WTC11 (cell line): ENCODE results near the gene CD160. TPM values are rescaled to one million over a fixed set of nuclear protein-coding genes. Genes with fewer than 3 reads are reported as not detected.

Experiments used
- ATAC-seq: fragments of 200-7000 bp; cut with Tn5 transposase; 2 replicates; pipeline ENCODE4 v1.10.0; 2021; ENCODE audit warnings: mild to moderate bottlenecking, moderate library complexity
- CTCF ChIA-PET: fragments of 300-600 bp; sonication (Branson Sonifier 250); formaldehyde crosslinking; loops from one replicate; lab custom pipeline; 2021; ENCODE audit warnings: antibody characterized with exemption; lab: Charles Lee
- POLR2A ChIA-PET: fragments of 350-600 bp; sonication (Branson Sonifier 250); formaldehyde crosslinking; loops from one replicate; lab custom pipeline; 2021; ENCODE audit warnings: antibody characterized with exemption; lab: Charles Lee
- DNase-seq: peaks from one replicate; pipeline ENCODE4 v3.0.0; 2021; ENCODE audit warnings: low spot score
- H3K27ac Mint-ChIP-seq: 2 replicates; pipeline ENCODE4 v1.8.0; 2021; ENCODE audit warnings: mixed read lengths
- H3K27me3 Mint-ChIP-seq: 2 replicates; pipeline ENCODE4 v1.8.0; 2021; ENCODE audit warnings: low read depth, mild to moderate bottlenecking, moderate library complexity, mixed read lengths
- H3K36me3 Mint-ChIP-seq: 2 replicates; pipeline ENCODE4 v1.8.0; 2021; ENCODE audit warnings: mixed read lengths
- H3K4me1 Mint-ChIP-seq: 2 replicates; pipeline ENCODE4 v1.8.0; 2022; ENCODE audit warnings: mixed read lengths
- H3K4me3 Mint-ChIP-seq: 2 replicates; pipeline ENCODE4 v1.8.0; 2021; ENCODE audit warnings: mild to moderate bottlenecking, moderate library complexity, mixed read lengths
- H3K9me3 Mint-ChIP-seq: 2 replicates; pipeline ENCODE4 v1.8.0; 2021; ENCODE audit warnings: mixed read lengths
- CBFB ChIP-seq: sonication (generic); formaldehyde crosslinking; IDR thresholded peaks from 2 replicates; pipeline ENCODE4 v1.8.1; 2022; ENCODE audit warnings: mild to moderate bottlenecking, low read depth, missing genetic modification reagents
- E2F1 ChIP-seq: sonication (generic); formaldehyde crosslinking; IDR thresholded peaks from 2 replicates; pipeline ENCODE4 v1.8.0; 2022; ENCODE audit warnings: mild to moderate bottlenecking, missing genetic modification reagents
- EMX1 ChIP-seq: fragments of 250-450 bp; sonication (Bioruptor Pico); IDR thresholded peaks from 2 replicates; pipeline ENCODE4 v1.8.0; 2021; ENCODE audit warnings: mild to moderate bottlenecking
- JAZF1 ChIP-seq: fragments of 250-450 bp; sonication (Bioruptor Pico); IDR thresholded peaks from 2 replicates; pipeline ENCODE4 v1.9.0; 2021; ENCODE audit warnings: moderate library complexity, mild to moderate bottlenecking, inconsistent platforms
- NFYB ChIP-seq: sonication (generic); formaldehyde crosslinking; conservative IDR thresholded peaks from 2 replicates; pipeline ENCODE4 v1.8.0; 2022; ENCODE audit warnings: low read depth, missing genetic modification reagents
- NR1H2 ChIP-seq: sonication (generic); formaldehyde crosslinking; IDR thresholded peaks from 2 replicates; pipeline ENCODE4 v1.9.0; 2021; ENCODE audit warnings: mild to moderate bottlenecking, moderate library complexity, missing genetic modification reagents
- RORB ChIP-seq: fragments of 250-450 bp; sonication (Bioruptor Pico); IDR thresholded peaks from 2 replicates; pipeline ENCODE4 v1.9.0; 2021; ENCODE audit warnings: mild to moderate bottlenecking
- SMAD3 ChIP-seq: sonication (generic); formaldehyde crosslinking; IDR thresholded peaks from 2 replicates; pipeline ENCODE4 v1.8.0; 2022; ENCODE audit warnings: missing genetic modification reagents, mild to moderate bottlenecking, borderline replicate concordance
- SMAD4 ChIP-seq: sonication (generic); formaldehyde crosslinking; IDR thresholded peaks from 2 replicates; pipeline ENCODE4 v1.8.0; 2022; ENCODE audit warnings: mild to moderate bottlenecking, missing genetic modification reagents
- TCF7 ChIP-seq: sonication (generic); formaldehyde crosslinking; IDR thresholded peaks from 2 replicates; pipeline ENCODE4 v1.8.0; 2022; ENCODE audit warnings: mild to moderate bottlenecking, low read depth, missing genetic modification reagents, moderate library complexity
- TEAD4 ChIP-seq: sonication (generic); formaldehyde crosslinking; IDR thresholded peaks from 2 replicates; pipeline ENCODE4 v1.8.0; 2022; ENCODE audit warnings: mild to moderate bottlenecking, missing genetic modification reagents
- ZNF121 ChIP-seq: sonication (generic); formaldehyde crosslinking; IDR thresholded peaks from 2 replicates; pipeline ENCODE4 v1.8.0; 2023; ENCODE audit warnings: missing genetic modification reagents
- ZNF232 ChIP-seq: sonication (generic); formaldehyde crosslinking; IDR thresholded peaks from 2 replicates; pipeline ENCODE4 v1.8.0; 2022; ENCODE audit warnings: mild to moderate bottlenecking, missing genetic modification reagents
- ZNF416 ChIP-seq: fragments of 250-450 bp; sonication (Bioruptor Pico); IDR thresholded peaks from 2 replicates; pipeline ENCODE4 v1.9.0; 2021; ENCODE audit warnings: mild to moderate bottlenecking, inconsistent platforms
- ZNF423 ChIP-seq: fragments of 250-450 bp; sonication (Bioruptor Pico); IDR thresholded peaks from 2 replicates; pipeline ENCODE4 v2.1.2; 2022; ENCODE audit warnings: mild to moderate bottlenecking, moderate library complexity
- ZNF671 ChIP-seq: fragments of 250-450 bp; sonication (Bioruptor Pico); IDR thresholded peaks from 2 replicates; pipeline ENCODE4 v1.8.0; 2021; ENCODE audit warnings: mild to moderate bottlenecking
- total RNA-seq: library from RNA; stranded (reverse); gene quantifications from 3 replicates; pipeline ENCODE4 v1.2.3, GENCODE V29; 2021
- TF ChIP-seq, protein P1 (sequence below): sonication (generic); formaldehyde crosslinking; IDR thresholded peaks from 2 replicates; pipeline ENCODE4 v1.8.0; 2022; ENCODE audit warnings: missing genetic modification reagents
- TF ChIP-seq, protein P2 (sequence below): sonication (generic); formaldehyde crosslinking; IDR thresholded peaks from 2 replicates; pipeline ENCODE4 v1.8.1; 2022; ENCODE audit warnings: low read depth, missing genetic modification reagents, borderline replicate concordance
- TF ChIP-seq, protein P3 (sequence below): sonication (generic); formaldehyde crosslinking; conservative IDR thresholded peaks from 2 replicates; pipeline ENCODE4 v1.8.1; 2022; ENCODE audit warnings: mild to moderate bottlenecking, missing genetic modification reagents
- TF ChIP-seq, protein P4 (sequence below): sonication (generic); formaldehyde crosslinking; IDR thresholded peaks from 2 replicates; pipeline ENCODE4 v1.8.0; 2023; ENCODE audit warnings: missing genetic modification reagents

CD160 gene
- total RNA-seq, 1 experiment from 2014 or later = not detected

DNA sequence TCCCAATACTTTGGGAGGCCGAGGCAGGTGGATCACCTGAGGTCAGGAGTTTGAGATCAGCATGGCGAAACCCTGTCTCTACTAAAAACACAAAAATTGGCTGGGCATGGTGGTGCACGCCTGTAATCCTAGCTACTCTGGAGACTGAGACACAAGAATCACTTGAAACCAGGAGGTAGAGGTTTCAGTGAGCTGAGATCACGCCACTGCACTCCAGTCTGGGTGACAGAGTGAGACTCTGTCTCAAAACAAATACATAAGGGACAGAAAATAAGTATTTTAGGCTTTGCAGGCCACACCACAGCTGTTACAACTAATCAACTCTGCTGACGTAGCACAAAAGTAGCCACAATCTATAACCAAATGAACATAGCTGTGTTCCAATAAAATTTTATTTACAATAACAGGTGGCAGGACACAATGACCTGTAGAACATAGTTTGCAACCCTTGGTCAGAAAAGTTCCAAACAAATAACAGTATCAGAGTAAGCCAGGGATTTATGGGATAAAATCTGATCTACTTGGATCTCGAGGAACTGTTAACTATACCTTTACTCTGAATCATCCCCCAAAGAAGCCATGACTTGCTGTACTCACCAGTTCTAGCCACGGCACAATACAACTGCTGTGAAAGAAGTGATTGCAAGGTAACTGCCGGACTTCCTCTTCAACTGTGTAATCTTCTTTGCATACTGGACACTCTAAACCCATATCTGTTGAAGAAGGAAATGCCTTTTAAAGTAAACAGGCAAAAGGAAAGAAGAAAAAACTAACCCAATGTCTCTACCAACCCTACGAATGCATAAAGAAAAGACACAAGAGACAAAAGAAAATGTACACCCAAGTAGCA lies 28.3 kb downstream of the CD160 start (continued):
- TF ChIP-seq, protein P1, sequence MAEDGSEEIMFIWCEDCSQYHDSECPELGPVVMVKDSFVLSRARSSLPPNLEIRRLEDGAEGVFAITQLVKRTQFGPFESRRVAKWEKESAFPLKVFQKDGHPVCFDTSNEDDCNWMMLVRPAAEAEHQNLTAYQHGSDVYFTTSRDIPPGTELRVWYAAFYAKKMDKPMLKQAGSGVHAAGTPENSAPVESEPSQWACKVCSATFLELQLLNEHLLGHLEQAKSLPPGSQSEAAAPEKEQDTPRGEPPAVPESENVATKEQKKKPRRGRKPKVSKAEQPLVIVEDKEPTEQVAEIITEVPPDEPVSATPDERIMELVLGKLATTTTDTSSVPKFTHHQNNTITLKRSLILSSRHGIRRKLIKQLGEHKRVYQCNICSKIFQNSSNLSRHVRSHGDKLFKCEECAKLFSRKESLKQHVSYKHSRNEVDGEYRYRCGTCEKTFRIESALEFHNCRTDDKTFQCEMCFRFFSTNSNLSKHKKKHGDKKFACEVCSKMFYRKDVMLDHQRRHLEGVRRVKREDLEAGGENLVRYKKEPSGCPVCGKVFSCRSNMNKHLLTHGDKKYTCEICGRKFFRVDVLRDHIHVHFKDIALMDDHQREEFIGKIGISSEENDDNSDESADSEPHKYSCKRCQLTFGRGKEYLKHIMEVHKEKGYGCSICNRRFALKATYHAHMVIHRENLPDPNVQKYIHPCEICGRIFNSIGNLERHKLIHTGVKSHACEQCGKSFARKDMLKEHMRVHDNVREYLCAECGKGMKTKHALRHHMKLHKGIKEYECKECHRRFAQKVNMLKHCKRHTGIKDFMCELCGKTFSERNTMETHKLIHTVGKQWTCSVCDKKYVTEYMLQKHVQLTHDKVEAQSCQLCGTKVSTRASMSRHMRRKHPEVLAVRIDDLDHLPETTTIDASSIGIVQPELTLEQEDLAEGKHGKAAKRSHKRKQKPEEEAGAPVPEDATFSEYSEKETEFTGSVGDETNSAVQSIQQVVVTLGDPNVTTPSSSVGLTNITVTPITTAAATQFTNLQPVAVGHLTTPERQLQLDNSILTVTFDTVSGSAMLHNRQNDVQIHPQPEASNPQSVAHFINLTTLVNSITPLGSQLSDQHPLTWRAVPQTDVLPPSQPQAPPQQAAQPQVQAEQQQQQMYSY = no peak
- TF ChIP-seq TCF7 (CRISPR knock-in tag) = no peak
- TF ChIP-seq, protein P2, sequence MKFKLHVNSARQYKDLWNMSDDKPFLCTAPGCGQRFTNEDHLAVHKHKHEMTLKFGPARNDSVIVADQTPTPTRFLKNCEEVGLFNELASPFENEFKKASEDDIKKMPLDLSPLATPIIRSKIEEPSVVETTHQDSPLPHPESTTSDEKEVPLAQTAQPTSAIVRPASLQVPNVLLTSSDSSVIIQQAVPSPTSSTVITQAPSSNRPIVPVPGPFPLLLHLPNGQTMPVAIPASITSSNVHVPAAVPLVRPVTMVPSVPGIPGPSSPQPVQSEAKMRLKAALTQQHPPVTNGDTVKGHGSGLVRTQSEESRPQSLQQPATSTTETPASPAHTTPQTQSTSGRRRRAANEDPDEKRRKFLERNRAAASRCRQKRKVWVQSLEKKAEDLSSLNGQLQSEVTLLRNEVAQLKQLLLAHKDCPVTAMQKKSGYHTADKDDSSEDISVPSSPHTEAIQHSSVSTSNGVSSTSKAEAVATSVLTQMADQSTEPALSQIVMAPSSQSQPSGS (CRISPR knock-in tag) = no peak
- TF ChIP-seq ZNF671 = no peak

GRCh38 chr1:145750426-145750825 lies 31.1 kb downstream of the CD160 start:
- H3K9me3 Mint-ChIP-seq = no peaks in the 10 kb centered on the region
- TF ChIP-seq, protein P3, sequence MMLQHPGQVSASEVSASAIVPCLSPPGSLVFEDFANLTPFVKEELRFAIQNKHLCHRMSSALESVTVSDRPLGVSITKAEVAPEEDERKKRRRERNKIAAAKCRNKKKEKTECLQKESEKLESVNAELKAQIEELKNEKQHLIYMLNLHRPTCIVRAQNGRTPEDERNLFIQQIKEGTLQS (CRISPR knock-in tag) = no peak
- TF ChIP-seq ZNF416 = no peak
- TF ChIP-seq NFYB (CRISPR knock-in tag) = no peak
- TF ChIP-seq ZNF671 = no peak
- TF ChIP-seq ZNF232 = no peak
- CTCF ChIA-PET = no interaction called here

GRCh38 chr1:145751491-145752037 lies 32.3 kb downstream of the CD160 start:
- H3K36me3 Mint-ChIP-seq = peaks cover 5% of the 10 kb centered on the region; the same call in 1 of the 2 replicates
- ChIA-PET POLR2A (no interaction called here), CTCF (no interaction called here)
- H3K27ac Mint-ChIP-seq = no peak overlapping the region
- no peak overlapping the region for H3K4me3 Mint-ChIP-seq
- ATAC-seq (no peak), DNase-seq (no peak)
- H3K9me3 Mint-ChIP-seq = no peaks in the 10 kb centered on the region
- TF ChIP-seq TEAD4 (no peak), NR1H2 (CRISPR knock-in tag) (no peak), RORB (CRISPR knock-in tag) (no peak), EMX1 (CRISPR knock-in tag) (no peak), E2F1 (CRISPR knock-in tag) (no peak), SMAD3 (CRISPR knock-in tag) (no peak), CBFB (CRISPR knock-in tag) (no peak), ZNF423 (no peak), ZNF416 (no peak), SMAD4 (CRISPR knock-in tag) (no peak), JAZF1 (no peak), ZNF121 (CRISPR knock-in tag) (no peak)
- TF ChIP-seq, protein P4, sequence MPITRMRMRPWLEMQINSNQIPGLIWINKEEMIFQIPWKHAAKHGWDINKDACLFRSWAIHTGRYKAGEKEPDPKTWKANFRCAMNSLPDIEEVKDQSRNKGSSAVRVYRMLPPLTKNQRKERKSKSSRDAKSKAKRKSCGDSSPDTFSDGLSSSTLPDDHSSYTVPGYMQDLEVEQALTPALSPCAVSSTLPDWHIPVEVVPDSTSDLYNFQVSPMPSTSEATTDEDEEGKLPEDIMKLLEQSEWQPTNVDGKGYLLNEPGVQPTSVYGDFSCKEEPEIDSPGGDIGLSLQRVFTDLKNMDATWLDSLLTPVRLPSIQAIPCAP (CRISPR knock-in tag) = no peak
- TF ChIP-seq, protein P3 (CRISPR knock-in tag) = no peak
- TF ChIP-seq, protein P1 = no peak
- H3K4me1 Mint-ChIP-seq = no peaks in the 10 kb centered on the region
- H3K27me3 Mint-ChIP-seq = no peaks in the 10 kb centered on the region

More at GRCh38 chr1:145750426-145750825, 31.1 kb downstream of the CD160 start:
- no peak for DNase-seq
- ATAC-seq = no peak
- no peak overlapping the region for H3K27ac Mint-ChIP-seq
- peaks cover 5% of the 10 kb centered on the region; the same call in 1 of the 2 replicates for H3K36me3 Mint-ChIP-seq
- no peak overlapping the region for H3K4me3 Mint-ChIP-seq
- no peaks in the 10 kb centered on the region for H3K4me1 Mint-ChIP-seq
- H3K27me3 Mint-ChIP-seq = no peaks in the 10 kb centered on the region
- POLR2A ChIA-PET = no interaction called here
